GM12872 (cell line): Measurements from ENCODE around the gene UVRAG.

Experiments used
- TF ChIP-seq, protein P1 (sequence below): IDR thresholded peaks from 3 replicates; pipeline ENCODE4 v1.5.1; 2011; ENCODE audit warnings: low read depth, mild to moderate bottlenecking, low read length, moderate library complexity; ENCODE audit not compliant: insufficient read depth

The UVRAG gene

GRCh38 chr11:75874684-75875341, 59.8 kb downstream of the UVRAG start:
- TF ChIP-seq, protein P1, sequence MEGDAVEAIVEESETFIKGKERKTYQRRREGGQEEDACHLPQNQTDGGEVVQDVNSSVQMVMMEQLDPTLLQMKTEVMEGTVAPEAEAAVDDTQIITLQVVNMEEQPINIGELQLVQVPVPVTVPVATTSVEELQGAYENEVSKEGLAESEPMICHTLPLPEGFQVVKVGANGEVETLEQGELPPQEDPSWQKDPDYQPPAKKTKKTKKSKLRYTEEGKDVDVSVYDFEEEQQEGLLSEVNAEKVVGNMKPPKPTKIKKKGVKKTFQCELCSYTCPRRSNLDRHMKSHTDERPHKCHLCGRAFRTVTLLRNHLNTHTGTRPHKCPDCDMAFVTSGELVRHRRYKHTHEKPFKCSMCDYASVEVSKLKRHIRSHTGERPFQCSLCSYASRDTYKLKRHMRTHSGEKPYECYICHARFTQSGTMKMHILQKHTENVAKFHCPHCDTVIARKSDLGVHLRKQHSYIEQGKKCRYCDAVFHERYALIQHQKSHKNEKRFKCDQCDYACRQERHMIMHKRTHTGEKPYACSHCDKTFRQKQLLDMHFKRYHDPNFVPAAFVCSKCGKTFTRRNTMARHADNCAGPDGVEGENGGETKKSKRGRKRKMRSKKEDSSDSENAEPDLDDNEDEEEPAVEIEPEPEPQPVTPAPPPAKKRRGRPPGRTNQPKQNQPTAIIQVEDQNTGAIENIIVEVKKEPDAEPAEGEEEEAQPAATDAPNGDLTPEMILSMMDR, result no peak

- TF ChIP-seq, protein P1, result no peak
These were observed 63.9 kb downstream of the UVRAG start for GRCh38 chr11:75878933-75879332.

GRCh38 chr11:75879737-75880136, 64.7 kb downstream of the UVRAG start:
- TF ChIP-seq, protein P1, result no peak

GRCh38 chr11:75884321-75884720, 69.3 kb downstream of the UVRAG start:
- TF ChIP-seq, protein P1, result no peak

- TF ChIP-seq, protein P1, result no peak
These were observed 73.4 kb downstream of the UVRAG start for GRCh38 chr11:75888416-75888815.

DNA sequence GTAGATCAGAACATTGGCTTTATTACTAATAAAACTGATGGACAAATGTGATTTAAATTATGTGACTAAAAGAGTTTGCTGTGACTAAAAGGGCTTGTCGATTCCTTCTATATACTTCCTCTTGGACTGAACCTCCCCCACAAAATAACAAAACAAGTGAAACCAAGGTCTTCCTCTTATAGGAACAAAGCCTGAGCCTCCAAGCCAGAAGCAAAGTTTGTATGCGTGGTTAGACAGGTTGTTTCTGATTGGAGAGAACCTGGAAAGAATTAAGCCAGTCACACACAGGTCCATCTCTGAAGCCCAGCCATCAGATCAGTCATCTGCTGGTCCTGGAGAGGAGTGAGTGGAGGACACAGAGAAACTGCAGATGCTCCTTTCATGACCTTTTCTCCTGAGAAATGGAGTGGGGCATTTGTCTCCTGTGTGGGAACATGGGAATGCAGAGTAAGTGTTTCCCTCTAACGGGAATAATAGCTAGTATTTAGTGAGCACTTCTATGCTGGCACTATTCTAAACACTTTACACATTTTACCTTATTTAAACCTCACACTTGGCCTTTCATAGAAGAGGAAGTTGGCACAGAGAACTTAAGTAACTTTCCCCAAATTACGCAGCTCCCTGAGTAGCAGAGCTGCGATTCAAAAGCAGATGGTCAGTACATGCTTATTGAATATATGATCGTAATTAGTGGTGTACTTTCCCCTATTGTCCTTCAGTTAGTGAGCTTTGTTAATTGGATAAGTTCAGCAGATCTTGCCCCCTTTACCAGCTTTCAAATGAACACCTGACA, 77.1 kb downstream of the UVRAG start:
- TF ChIP-seq, protein P1, result no peak

- TF ChIP-seq, protein P1, result no peak
These were observed 78.2 kb downstream of the UVRAG start for GRCh38 chr11:75893251-75893650.
